ENCODE data around the gene ZNF580. TPM values are rescaled to one million over a fixed set of nuclear protein-coding genes. Genes with fewer than 3 reads are reported as not detected.

ZNF580 gene
- total and polyA plus RNA-seq, 2 of the 13 experiments (the other 11 are each of a cell fraction or from before 2014, with no cell fraction given), result 4.4 to 6.0 TPM

DNA sequence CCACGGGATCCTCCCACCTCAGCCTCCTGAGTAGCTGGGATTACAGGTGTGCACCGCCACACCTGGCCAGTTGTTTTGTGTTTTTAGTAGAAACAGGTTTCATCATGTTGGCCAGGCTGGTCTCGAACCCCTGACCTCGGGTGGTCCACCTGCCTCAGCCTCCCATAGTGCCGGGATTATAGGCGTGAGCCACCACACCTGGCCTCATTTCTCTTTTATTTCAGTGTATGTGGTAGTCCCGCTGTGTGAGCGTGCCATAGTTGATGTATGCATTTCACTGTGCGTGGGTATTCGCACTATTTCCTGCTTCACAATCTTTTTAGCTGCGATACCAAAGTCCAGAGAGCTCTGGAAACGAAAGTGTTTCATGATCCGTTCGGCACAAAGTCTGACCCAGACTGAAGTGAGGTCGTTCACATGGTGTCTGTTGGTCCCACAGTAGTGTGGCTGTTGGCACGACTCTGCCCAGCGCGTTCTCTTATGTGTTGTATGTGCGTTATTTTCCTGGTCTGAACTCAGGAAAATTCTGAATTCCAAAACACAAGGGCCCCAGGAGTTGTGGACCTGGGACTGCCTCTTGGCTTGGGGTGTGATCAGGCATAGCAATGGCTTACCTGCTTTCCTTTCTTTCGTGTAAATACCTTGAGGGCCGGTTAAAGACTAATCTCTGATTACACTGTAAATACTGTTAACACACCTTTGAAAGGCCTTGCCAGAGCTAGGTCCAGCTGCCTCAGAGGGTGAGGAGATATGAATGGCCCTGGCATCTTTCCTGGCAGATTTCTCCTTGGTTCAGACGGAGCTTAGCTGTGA is 42.9 kb downstream of the ZNF580 start (continued):
- TF ChIP-seq, protein P1, sequence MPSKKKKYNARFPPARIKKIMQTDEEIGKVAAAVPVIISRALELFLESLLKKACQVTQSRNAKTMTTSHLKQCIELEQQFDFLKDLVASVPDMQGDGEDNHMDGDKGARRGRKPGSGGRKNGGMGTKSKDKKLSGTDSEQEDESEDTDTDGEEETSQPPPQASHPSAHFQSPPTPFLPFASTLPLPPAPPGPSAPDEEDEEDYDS (CRISPR knock-in tag; IDR thresholded peaks at IDR 0.05), result peak; percentile 69; the same call in 1 of the 2 replicates
- TF ChIP-seq RBM22 (optimal IDR thresholded peaks at IDR 0.05; ENCODE audit: low read length) (no peak), NFE2L1 (CRISPR knock-in tag; IDR thresholded peaks at IDR 0.05; ENCODE audit: borderline replicate concordance) (no peak), HMG20B (CRISPR knock-in tag; conservative IDR thresholded peaks at IDR 0.05) (no peak), KAT2B (IDR thresholded peaks at IDR 0.05; ENCODE audit: borderline replicate concordance, low read depth, low read length) (no peak), ZNF12 (CRISPR knock-in tag; IDR thresholded peaks at IDR 0.05) (no peak), ZFP36L2 (CRISPR knock-in tag; IDR thresholded peaks at IDR 0.05) (no peak), SMAD3 (CRISPR knock-in tag; IDR thresholded peaks at IDR 0.05) (peak; percentile 40; the same call in 1 of the 2 replicates), ZNF160 (CRISPR knock-in tag; IDR thresholded peaks at IDR 0.05) (no peak; the same call in 1 of the 2 replicates), ZNF451 (CRISPR knock-in tag; IDR thresholded peaks at IDR 0.05) (0 out of 2 replicates have a peak, but pooled peaks have one; percentile 43), RNF2 (conservative IDR thresholded peaks at IDR 0.05; ENCODE audit: low read depth) (no peak), TOE1 (CRISPR knock-in tag; IDR thresholded peaks at IDR 0.05) (no peak), IKZF1 (IDR thresholded peaks at IDR 0.05) (no peak), KAT8 (CRISPR knock-in tag; IDR thresholded peaks at IDR 0.05) (peak; percentile 65; the same call in 1 of the 2 replicates), ZNF768 (CRISPR knock-in tag; IDR thresholded peaks at IDR 0.05) (no peak), FIP1L1 (IDR thresholded peaks at IDR 0.05; ENCODE audit: borderline replicate concordance, insufficient read depth, low read depth, low read length) (no peak), ZNF781 (CRISPR knock-in tag; IDR thresholded peaks at IDR 0.05; ENCODE audit: borderline replicate concordance, not compliant biosample characterization) (no peak), TGIF2 (CRISPR knock-in tag; IDR thresholded peaks at IDR 0.05) (peak; percentile 67; the same call in 1 of the 2 replicates), ZNF883 (CRISPR knock-in tag; IDR thresholded peaks at IDR 0.05; ENCODE audit: not compliant biosample characterization) (no peak), HOXA5 (CRISPR knock-in tag; IDR thresholded peaks at IDR 0.05) (0 out of 2 replicates have a peak, but pooled peaks have one; percentile 36), AHR (CRISPR knock-in tag; IDR thresholded peaks at IDR 0.05) (no peak), MIER2 (CRISPR knock-in tag; IDR thresholded peaks at IDR 0.05) (no peak), GPN1 (CRISPR knock-in tag; IDR thresholded peaks at IDR 0.05; ENCODE audit: borderline replicate concordance) (no peak), ZNF543 (CRISPR knock-in tag; IDR thresholded peaks at IDR 0.05) (no peak)
- TF ChIP-seq, protein P2, sequence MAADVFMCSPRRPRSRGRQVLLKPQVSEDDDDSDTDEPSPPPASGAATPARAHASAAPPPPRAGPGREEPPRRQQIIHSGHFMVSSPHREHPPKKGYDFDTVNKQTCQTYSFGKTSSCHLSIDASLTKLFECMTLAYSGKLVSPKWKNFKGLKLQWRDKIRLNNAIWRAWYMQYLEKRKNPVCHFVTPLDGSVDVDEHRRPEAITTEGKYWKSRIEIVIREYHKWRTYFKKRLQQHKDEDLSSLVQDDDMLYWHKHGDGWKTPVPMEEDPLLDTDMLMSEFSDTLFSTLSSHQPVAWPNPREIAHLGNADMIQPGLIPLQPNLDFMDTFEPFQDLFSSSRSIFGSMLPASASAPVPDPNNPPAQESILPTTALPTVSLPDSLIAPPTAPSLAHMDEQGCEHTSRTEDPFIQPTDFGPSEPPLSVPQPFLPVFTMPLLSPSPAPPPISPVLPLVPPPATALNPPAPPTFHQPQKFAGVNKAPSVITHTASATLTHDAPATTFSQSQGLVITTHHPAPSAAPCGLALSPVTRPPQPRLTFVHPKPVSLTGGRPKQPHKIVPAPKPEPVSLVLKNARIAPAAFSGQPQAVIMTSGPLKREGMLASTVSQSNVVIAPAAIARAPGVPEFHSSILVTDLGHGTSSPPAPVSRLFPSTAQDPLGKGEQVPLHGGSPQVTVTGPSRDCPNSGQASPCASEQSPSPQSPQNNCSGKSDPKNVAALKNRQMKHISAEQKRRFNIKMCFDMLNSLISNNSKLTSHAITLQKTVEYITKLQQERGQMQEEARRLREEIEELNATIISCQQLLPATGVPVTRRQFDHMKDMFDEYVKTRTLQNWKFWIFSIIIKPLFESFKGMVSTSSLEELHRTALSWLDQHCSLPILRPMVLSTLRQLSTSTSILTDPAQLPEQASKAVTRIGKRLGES (CRISPR knock-in tag; IDR thresholded peaks at IDR 0.05; ENCODE audit: borderline replicate concordance), result no peak
- TF ChIP-seq, protein P3, sequence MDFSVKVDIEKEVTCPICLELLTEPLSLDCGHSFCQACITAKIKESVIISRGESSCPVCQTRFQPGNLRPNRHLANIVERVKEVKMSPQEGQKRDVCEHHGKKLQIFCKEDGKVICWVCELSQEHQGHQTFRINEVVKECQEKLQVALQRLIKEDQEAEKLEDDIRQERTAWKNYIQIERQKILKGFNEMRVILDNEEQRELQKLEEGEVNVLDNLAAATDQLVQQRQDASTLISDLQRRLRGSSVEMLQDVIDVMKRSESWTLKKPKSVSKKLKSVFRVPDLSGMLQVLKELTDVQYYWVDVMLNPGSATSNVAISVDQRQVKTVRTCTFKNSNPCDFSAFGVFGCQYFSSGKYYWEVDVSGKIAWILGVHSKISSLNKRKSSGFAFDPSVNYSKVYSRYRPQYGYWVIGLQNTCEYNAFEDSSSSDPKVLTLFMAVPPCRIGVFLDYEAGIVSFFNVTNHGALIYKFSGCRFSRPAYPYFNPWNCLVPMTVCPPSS (IDR thresholded peaks at IDR 0.05), result no peak
